HG03575 (cell line): ENCODE data around the gene ELP4.

Source experiments
- ATAC-seq: cut with Tn5 transposase; IDR thresholded peaks from one replicate; pipeline ENCODE4 v1.9.1; 2021; ENCODE audit not compliant: unreplicated experiment, insufficient number of reproducible peaks, low FRiP score; ENCODE audit errors: extremely low read depth

Gene ELP4

DNA sequence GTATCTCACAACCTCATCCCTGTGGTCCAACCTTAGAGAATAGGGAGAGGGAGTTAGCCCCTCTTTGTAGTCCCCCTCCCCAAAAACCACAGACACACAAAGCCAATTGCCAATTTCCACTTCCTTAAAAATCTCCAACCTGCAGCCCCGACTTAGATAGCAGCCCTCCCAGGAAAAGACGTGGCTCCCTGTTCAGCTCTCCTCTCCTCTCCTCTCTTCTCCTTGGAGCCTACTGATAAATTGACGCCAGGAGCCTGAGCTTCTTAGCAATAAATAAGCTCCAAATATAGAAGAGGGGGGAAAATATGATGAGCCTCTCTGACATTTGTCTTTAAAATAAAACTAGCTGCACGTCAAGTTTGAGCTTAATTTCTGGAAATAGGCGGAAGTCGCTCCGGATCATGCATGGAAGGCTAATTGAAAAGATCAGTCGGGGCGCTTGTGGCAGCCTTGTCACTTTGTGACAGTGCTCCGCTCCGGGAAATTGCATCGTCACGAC, 294.3 kb downstream of the ELP4 start:
- no peak for ATAC-seq

DNA sequence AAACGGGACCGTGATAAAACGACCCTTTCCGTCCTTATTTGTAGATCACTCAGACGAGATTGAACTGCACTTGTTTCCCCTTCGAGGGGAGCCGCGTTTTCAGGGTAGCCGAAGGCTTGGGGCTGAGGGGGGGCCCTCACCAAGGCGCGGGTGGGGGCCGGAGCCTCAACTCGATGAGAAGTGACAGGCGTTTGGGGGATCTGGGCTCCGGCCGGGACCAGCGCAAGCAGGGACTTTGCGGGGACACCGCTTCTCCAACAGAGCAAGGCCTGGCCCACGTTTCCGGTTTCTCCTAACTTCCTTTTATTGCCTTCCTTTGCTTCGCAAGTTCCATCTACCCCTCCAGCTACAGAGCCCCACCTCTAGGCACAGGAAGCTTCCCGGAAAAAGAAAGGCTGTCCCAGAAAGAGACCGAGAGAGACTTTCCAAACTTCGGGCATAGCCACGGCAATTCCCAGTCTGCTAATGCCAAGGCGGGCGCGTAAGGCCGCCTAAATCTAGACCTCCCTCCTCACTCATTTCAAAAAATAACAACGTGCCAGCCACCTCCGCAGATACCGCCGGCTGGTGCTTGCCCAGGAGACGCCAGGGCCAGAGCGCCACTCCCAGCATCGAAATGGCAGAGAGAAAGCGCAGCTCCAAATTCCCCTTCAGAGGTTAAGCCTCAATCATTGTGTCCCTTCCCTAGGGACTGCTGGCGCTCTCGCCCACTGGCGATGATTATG, 294.9 kb downstream of the ELP4 start:
- no peak for ATAC-seq

DNA sequence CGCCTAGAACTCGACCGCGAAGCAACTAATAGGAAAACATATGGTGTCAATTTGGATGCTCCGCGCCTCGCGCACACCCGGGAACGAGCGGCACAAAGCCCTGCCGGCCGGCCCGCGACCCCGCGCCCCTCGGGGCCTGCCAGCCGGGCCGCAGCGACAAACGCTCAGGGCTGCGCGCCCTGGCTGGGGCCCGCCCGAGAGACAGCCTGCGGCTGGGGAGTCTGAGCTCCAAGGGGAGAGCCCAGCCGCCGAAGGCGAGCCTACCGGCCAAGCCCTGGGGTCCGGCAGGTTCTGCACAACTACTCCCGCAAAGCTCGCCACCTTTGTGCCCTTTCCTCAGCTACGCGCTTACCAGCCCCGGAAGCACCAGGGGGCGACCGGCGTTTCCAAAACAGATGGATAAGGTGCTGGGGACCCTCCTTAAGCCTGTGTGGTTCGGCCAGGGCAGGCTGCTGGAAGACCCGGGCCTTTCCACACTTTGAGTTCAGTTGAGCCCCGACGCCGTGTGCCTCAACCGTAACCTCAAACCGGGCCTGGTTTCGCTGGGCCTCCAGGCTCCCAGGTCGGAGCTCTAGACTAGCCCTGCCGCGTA, 295.6 kb downstream of the ELP4 start:
- ATAC-seq: no peak

DNA sequence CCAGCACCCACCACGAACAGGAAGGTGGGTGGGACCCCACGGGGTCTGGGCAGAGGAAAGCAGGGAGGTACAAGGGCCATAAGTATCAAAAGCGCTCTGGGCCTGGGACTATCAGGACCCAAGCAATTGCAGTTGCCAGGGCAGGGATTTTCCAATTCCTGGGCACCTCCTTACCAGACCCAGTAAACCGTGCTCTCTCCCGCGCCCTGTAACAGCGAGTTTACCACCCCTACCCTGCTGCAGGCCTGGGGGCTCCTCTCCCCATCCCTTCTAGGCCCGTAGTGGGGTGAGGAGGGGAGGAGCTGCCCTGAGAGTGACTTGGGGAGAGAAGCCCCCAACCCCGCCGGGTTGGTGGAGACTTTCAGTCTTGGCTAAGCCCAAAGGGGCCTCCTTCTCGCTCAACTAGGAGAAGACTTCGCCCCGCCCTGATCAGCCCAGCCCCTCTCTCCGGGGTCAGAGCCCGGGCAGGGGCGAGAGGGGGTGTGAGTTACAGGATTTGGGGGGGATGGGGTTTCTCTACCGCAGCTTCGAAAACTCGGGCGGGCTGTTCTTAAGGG, 296.1 kb downstream of the ELP4 start:
- ATAC-seq: no peak

DNA sequence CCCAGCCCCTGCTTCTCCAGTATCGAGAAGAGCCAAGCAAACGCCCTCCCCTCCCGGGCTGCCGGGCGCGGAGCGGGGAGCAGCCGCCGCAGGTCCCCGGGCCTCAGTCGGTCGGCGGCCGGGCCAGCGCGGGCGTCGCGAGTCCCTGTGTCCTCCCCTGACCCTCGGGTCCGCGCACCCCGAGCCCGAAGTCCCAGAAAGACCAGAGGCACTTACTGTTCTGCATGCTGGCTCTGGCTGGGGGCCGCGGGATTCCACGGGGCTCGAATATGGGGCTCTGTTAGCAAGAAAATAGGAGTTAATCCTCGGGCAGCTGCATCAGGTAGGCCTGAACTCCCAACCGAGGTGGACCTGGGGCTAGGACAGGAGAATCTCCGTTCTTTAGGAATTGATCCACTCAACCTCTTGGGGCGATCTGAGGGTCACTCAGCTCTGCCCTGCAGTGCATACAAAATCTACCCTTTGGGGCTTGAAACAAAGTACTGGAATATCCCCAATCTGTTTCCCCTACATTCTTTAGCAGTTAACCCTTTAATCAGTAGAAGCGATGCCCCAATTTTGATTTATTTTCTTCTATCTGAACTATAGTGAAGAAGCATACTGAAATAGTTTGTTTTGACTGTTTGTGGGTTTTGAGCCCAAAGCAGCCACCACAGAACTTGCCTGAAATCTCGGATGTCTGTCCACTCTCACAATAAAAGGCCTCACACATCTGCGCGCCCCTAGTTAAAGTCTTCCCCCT, 296.8 kb downstream of the ELP4 start:
- no peak for ATAC-seq

DNA sequence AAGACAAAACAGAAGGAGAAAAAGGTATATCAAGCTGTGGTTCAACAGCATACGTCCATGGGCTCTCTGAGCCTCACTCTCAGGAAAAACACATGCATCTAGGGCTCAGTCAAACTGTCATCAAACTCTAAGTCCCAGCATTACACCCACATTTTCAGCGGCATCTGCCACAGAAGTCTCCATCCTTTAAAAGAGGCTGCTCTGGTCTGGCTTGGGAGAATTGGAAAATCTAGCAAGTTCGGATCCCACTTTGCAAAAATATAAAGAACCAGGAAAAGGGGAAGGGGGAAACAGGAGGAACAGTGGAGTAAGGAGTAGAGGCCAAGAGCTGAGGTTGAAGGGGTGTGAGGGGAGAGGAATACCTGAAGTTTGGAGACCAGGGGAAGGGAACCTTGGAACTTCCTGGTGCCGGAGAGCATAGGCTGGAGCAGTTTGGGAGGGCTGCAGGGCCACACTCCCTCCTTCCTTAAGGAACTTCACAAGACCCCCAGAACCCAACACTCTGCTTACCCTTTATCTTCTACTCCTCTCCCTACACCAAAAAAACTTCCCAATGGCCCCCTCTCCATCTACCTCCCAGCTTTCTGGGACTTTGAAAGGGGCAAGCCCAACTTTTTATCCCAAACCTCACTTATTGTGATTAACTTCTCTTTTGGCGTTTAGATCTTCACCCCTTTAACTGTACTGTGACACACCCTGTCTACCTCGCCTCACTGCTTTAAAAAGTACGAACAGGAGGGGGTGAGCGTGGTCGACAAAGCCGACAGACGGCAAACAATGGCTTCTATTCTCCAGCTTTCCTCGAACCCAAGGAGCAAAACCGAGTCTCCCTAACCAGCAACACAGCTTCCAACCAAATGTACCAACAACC, 297.6 kb downstream of the ELP4 start:
- no peak for ATAC-seq

DNA sequence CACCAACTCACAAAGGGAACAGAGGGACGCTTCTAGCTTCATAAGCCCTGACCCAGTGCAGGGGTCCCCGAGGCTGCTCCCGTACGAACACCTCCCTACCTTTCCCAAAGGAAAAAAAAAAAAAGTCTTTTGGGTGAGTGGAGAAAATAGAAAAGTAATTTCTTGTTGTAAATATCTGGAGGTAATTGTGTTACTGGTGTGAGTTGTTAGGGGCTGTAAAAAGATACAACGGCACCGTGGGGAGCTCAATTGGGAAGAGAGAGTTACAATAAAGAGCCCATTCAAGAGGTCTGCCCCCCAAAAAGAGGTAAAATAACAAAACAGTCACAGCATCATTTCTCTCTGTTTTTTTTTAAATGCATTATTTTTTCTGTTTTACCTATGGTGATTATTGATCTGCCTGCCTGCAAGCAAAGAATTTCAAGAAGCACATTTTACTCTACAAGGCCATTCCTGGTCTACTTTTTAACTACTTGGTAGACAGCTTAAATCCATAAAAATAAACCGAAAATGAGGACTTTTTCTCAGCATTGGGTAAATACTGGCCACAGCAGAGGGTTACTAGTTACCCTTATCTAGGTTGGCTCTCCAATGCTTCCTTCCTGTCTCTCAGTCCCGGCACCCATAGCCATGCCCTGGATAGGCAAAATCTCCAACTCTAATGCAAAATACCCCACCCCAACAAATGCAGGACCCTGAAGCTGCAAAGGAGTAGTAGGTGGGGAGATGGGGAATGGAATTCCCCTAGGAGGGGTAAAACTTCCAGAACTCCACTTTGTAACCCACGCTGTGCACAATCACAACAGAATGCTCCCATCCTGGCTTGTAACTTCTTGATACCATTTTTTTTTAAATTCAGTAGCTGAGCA, 298.5 kb downstream of the ELP4 start:
- ATAC-seq: no peak

DNA sequence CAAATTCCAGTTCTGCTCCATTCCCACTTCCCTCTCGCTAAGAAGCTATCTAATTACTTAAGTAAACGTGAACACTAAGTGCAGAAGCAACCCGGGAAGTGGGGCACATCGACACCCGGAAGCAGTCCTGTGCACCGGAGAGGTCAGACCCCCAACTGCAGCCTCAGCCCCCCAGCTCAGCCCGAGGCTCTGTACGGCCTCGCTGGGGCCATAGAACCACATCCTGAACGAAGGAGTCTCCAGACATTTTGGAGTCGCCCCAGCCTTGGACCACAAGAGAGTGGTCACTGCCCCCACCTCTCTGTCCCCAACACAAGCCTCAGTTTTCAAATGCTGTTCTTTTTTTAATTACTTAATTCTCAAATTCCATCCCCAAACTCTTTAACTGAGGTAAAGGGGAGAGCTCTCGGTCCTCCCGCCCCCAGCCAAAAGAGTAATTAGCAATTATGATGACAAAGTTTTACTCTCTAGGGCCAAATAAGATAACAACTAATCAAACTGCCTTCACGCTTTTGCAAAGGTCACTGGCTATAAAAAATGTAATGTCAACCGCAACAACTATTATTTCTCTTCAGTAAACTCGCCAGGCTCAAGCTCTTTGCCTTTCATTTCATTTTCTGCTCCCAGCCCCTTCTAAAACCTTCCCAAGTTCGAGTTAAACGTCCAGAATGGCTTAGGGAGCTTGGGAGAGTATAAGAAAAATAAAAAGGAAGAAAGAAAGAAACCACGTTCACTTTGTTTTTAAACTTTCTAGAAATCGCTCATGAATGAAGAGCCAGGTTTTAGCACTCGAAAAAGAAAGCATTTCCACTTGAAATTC, 299.4 kb downstream of the ELP4 start:
- ATAC-seq: no peak

DNA sequence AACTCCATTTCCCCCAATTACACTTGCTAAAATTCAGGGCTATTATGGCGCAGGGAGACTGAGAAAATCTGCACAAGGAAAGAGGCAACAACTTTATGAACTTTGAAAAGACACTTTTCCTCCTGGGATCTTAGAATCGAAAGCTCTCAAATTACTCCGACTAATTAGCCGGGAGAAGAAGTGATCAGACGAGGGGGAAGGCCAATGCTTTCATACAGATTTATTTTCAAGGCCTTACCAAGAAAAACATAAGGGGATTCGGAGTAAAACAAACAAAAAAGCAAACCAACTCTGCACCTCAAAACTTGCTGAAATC, 299.9 kb downstream of the ELP4 start:
- ATAC-seq: no peak

DNA sequence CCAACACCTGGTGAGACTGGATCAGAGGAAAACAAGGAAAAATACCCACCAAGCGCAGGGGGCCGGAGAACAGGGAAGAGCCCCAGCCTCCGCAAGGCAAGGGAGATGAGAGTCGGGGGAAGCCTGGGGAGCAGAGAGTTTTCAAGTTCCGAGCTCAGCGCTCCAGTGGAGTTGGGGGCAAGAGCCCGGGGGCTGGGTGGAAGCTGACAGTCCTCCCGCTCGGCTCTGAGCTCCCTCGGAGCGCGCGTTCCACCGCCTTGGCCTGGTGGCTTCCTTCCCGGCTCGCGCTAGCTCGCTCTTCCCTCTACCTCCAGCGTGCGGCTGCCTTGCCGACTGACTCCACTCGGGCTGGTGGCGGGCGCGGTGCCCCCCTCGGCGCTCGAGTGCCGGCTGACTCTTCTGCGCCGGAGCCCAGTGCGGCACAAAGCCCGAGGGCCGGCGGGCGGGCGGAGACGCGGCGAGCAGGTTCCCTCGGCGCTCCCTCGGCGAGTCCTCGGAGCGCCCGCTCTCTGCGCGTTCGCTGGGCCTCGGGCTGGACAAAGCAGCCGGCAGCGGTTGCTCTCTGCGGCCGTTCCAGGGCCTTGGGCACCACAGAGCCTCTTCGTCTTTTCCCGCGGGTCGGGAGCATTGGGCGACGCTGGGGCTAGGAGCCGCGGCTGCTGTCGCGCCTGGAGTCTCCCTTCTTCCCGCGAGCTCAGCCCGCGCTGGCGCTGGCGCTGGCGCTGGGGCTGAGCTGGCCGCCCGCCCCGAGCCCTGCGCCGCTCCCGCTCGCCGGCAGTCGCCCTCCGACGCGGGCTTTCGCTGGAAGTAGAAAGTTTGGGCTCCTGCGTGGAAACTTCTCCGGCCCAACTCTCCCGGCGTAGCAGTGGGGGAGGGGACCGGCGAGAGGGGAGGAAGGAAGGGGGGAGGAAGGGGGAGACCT, 300.6 kb downstream of the ELP4 start:
- no peak for ATAC-seq

DNA sequence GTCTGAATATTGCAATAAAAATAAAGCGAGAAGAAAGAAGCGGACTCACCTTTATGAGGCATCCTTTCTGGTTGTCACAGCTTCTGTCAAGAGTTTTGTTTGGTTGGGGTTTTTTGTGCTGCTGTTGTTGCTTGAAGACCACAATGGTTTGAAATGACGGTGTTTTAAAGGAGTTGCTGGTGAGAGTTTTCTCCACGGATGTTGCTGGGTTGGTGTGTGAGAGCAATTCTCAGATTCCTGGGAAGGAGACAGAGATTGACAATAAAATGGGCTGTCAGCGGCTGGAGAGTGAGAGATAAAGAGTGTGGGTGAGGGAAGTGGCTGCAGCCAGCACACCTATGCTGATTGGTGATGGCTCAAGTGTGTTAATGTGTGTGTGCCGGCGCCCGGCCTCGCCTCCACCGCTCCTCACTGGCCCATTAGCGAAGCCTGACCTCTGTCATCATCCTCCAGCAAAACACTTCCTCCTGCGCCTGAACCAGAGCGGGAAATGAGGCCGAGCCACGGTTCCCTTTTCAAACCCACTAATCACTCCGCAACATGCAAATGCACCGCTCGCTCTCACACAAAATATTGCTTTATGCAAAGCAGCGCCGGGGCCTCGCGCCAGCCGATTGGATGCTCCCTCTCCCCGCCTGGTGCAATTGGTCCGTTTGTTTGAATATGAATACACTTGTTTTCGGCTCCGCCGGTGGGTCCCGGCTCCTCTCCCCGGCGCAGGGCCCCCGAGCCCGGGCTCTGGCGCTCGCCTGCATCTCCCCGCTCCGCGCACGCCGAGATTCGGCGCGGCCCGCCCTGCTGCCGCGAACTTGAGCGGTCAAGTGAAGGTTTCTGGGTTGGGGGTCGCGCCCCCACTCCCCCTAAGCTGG, 301.4 kb downstream of the ELP4 start, which contains the start of gene PAX6:
Gene PAX6 (minus strand): TSS at position 544 of the 869 bp plus-strand sequence. CDS start 4,911 bp downstream, outside the sequence.
- peak; percentile 45 for ATAC-seq

DNA sequence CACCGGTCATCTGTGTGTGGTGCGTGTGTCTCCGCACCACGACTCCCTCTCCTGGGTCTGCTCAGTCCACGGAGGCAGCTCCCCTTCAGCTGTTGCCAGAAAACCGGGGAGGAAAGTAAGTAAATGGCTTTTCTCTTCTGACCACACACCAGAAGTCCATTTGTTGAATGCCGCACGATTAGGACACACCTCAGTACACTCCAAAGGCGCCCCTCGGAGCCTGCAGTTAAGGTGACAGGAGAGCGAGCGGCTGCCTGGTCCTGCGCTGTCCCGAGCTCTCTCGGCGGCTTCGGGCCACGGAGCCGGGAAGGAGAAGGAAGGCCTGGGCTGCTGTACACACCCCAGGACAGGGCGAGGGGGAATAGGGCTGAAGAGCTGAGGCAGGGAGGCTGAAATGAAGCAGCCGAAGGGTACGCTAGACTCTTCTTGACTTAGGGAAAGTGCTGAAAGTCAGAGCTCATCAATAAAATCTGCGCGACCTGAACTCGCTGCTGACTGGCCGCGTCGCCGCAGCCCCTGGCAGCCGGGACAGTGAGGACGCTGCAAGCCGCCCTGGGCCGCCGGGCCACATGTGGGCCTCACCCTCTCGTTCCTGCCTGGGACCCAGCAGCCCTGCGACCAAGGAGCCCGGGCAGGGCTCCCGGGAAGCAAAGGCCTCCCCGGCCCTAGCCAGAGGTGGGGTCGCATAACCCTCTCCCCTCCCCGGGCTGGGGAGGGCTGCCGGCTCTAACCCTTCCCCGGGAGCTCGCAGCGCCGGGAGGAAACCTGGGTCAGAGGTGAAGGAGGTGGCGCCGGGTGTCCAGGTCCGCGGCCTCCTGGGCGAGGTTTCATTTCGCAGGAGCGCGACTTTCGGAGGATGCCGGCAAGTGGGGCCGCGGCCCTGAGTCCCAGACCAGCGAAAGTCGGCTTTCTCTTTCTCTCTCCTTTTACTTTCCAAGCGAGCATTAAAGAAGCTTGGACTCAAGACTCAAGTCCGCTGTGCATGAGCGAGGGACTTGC, 303.1 kb downstream of the ELP4 start:
- no peak for ATAC-seq

DNA sequence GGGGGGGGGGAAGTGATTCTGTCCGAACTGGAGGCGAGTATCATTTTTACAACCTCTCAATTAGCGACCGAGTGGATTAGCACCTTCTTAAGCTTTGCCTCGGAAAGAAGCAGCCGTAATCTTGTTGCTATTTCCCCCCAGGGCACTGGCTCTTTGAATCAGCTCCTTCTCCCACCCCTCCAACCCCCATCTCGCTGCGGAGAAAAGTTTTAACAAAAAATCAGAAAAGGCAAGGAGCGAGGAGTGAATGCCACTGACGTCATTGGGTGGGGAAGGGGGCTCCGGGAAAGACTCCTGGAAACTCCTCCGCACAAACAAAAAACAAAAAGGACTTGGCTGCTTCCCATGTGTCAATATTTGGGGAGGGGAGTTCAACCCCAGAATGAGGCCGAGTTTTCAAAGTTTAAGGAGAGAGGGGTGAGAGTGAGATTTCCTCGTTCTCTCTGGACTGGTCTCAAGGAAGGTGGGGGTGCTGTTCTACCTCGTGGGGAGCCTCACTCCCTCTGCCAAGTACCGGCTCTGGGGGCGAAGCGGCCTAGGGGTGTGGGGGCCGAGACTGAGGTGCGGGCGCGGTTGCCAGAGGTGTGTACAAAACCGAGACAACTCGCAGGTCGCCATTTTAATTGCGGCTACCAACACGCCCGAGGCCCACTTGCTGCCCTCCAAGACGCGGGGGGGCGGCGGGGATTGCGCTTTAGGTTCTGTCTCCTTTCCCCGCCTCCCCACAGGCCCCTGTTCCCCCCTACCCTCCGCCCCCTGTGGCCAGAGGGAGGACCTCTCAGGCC, 304.0 kb downstream of the ELP4 start:
- ATAC-seq: no peak
